WTC11 (cell line): ENCODE data around the gene ZNF521. TPM values are rescaled to one million over a fixed set of nuclear protein-coding genes. Genes with fewer than 3 reads are reported as not detected.

ENCODE experiments used
- ATAC-seq: fragments of 200-7000 bp; cut with Tn5 transposase; 2 replicates; pipeline ENCODE4 v1.10.0; 2021; ENCODE audit warnings: mild to moderate bottlenecking, moderate library complexity
- CTCF ChIA-PET: fragments of 300-600 bp; sonication (Branson Sonifier 250); formaldehyde crosslinking; loops from one replicate; lab custom pipeline; 2021; ENCODE audit warnings: antibody characterized with exemption; lab: Charles Lee
- POLR2A ChIA-PET: fragments of 350-600 bp; sonication (Branson Sonifier 250); formaldehyde crosslinking; loops from one replicate; lab custom pipeline; 2021; ENCODE audit warnings: antibody characterized with exemption; lab: Charles Lee
- DNase-seq: peaks from one replicate; pipeline ENCODE4 v3.0.0; 2021; ENCODE audit warnings: low spot score
- H3K27ac Mint-ChIP-seq: 2 replicates; pipeline ENCODE4 v1.8.0; 2021; ENCODE audit warnings: mixed read lengths
- H3K27me3 Mint-ChIP-seq: 2 replicates; pipeline ENCODE4 v1.8.0; 2021; ENCODE audit warnings: low read depth, mild to moderate bottlenecking, moderate library complexity, mixed read lengths
- H3K36me3 Mint-ChIP-seq: 2 replicates; pipeline ENCODE4 v1.8.0; 2021; ENCODE audit warnings: mixed read lengths
- H3K4me1 Mint-ChIP-seq: 2 replicates; pipeline ENCODE4 v1.8.0; 2022; ENCODE audit warnings: mixed read lengths
- H3K4me3 Mint-ChIP-seq: 2 replicates; pipeline ENCODE4 v1.8.0; 2021; ENCODE audit warnings: mild to moderate bottlenecking, moderate library complexity, mixed read lengths
- H3K9me3 Mint-ChIP-seq: 2 replicates; pipeline ENCODE4 v1.8.0; 2021; ENCODE audit warnings: mixed read lengths
- ELF4 ChIP-seq: sonication (generic); formaldehyde crosslinking; IDR thresholded peaks from 2 replicates; pipeline ENCODE4 v1.8.1; 2022; ENCODE audit warnings: low read depth, mild to moderate bottlenecking, moderate library complexity, missing genetic modification reagents
- NR1H2 ChIP-seq: sonication (generic); formaldehyde crosslinking; IDR thresholded peaks from 2 replicates; pipeline ENCODE4 v1.9.0; 2021; ENCODE audit warnings: mild to moderate bottlenecking, moderate library complexity, missing genetic modification reagents
- OVOL2 ChIP-seq: fragments of 250-450 bp; sonication (Bioruptor Pico); IDR thresholded peaks from 2 replicates; pipeline ENCODE4 v1.9.0; 2021; ENCODE audit warnings: mild to moderate bottlenecking, borderline replicate concordance
- PRRX2 ChIP-seq: fragments of 250-450 bp; sonication (Bioruptor Pico); IDR thresholded peaks from 2 replicates; pipeline ENCODE4 v1.8.0; 2021; ENCODE audit warnings: mild to moderate bottlenecking
- RORB ChIP-seq: fragments of 250-450 bp; sonication (Bioruptor Pico); IDR thresholded peaks from 2 replicates; pipeline ENCODE4 v1.9.0; 2021; ENCODE audit warnings: mild to moderate bottlenecking
- SP1 ChIP-seq: sonication (generic); formaldehyde crosslinking; conservative IDR thresholded peaks from 2 replicates; pipeline ENCODE4 v1.8.1; 2022; ENCODE audit warnings: missing genetic modification reagents
- TEAD1 ChIP-seq: sonication (generic); formaldehyde crosslinking; IDR thresholded peaks from 2 replicates; pipeline ENCODE4 v1.8.0; 2022; ENCODE audit warnings: mild to moderate bottlenecking, missing genetic modification reagents
- ZNF138 ChIP-seq: sonication (generic); formaldehyde crosslinking; conservative IDR thresholded peaks from 2 replicates; pipeline ENCODE4 v1.8.1; 2022; ENCODE audit warnings: mild to moderate bottlenecking, moderate library complexity, missing genetic modification reagents
- ZNF281 ChIP-seq: sonication (generic); formaldehyde crosslinking; IDR thresholded peaks from 2 replicates; pipeline ENCODE4 v1.8.0; 2023; ENCODE audit warnings: mild to moderate bottlenecking, missing genetic modification reagents
- ZNF423 ChIP-seq: fragments of 250-450 bp; sonication (Bioruptor Pico); IDR thresholded peaks from 2 replicates; pipeline ENCODE4 v2.1.2; 2022; ENCODE audit warnings: mild to moderate bottlenecking, moderate library complexity
- total RNA-seq: library from RNA; stranded (reverse); gene quantifications from 3 replicates; pipeline ENCODE4 v1.2.3, GENCODE V29; 2021
- TF ChIP-seq, protein P1 (sequence below): sonication (generic); formaldehyde crosslinking; IDR thresholded peaks from 2 replicates; pipeline ENCODE4 v1.8.0; 2023; ENCODE audit warnings: missing genetic modification reagents, mild to moderate bottlenecking, borderline replicate concordance
- TF ChIP-seq, protein P2 (sequence below): sonication (generic); formaldehyde crosslinking; IDR thresholded peaks from 2 replicates; pipeline ENCODE4 v1.8.1; 2023; ENCODE audit warnings: mild to moderate bottlenecking, missing genetic modification reagents, borderline replicate concordance
- TF ChIP-seq, protein P3 (sequence below): sonication (generic); formaldehyde crosslinking; IDR thresholded peaks from 2 replicates; pipeline ENCODE4 v1.8.0; 2023; ENCODE audit warnings: missing genetic modification reagents
- TF ChIP-seq, protein P4 (sequence below): sonication (generic); formaldehyde crosslinking; IDR thresholded peaks from 2 replicates; pipeline ENCODE4 v1.8.0; 2022; ENCODE audit warnings: missing genetic modification reagents
- TF ChIP-seq, protein P5 (sequence below): sonication (generic); formaldehyde crosslinking; IDR thresholded peaks from 2 replicates; pipeline ENCODE4 v1.8.1; 2023; ENCODE audit warnings: mild to moderate bottlenecking, missing genetic modification reagents

ZNF521 gene
- total RNA-seq, 1 experiment from 2014 or later: 15.3 TPM

DNA sequence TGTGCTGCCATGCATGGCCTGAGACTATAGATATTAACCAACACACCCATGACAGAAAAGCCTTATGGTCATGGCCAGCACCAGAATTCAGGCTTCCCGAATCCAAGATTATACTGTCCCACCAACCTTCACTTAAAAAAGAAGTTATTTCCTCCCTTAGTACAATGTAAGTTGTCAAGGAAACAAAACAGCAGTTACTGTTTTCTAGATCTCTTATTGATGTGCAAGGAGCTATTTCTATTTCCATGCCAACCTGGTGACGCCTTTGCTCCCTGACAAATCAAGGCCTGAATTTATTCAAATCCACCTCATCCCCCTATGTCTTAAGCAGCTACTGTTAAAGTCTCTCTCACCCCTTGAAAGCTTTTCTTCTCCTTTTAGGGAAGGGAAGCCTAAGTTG, 249.3 kb downstream of the ZNF521 start (continued):
- no peak for TF ChIP-seq ZNF281
- no peak for TF ChIP-seq TEAD1
- no peak for TF ChIP-seq ZNF138 (CRISPR knock-in tag)
- TF ChIP-seq, all 79 proteins: peak for 0

DNA sequence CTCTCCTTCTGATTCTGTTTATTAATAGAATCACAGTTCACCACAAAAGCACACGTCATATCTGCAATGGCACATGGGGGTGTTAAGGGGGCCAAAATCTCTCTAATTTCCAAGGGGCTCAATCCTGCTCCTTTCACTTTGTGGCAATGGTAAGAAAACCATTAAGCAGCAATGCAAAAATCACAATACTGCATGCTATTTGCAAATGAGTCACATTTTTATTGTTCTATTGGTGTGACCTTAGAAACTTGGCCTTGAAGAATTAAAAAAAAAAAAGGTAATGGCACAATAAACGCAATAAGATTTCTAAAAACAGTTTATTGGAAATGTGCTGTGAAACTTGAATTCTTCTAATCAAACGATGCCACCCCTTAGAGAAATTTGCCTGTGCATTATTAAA, 251.5 kb downstream of the ZNF521 start:
- ChIA-PET POLR2A (no interaction called here), CTCF (no interaction called here)
- H3K9me3 Mint-ChIP-seq: no peaks in the 10 kb centered on the region
- H3K27me3 Mint-ChIP-seq: no peaks in the 10 kb centered on the region
- H3K4me1 Mint-ChIP-seq: peaks cover 17% of the 10 kb centered on the region
- no peak overlapping the region for H3K27ac Mint-ChIP-seq
- ATAC-seq (no peak), DNase-seq (no peak)
- TF ChIP-seq, protein P1, sequence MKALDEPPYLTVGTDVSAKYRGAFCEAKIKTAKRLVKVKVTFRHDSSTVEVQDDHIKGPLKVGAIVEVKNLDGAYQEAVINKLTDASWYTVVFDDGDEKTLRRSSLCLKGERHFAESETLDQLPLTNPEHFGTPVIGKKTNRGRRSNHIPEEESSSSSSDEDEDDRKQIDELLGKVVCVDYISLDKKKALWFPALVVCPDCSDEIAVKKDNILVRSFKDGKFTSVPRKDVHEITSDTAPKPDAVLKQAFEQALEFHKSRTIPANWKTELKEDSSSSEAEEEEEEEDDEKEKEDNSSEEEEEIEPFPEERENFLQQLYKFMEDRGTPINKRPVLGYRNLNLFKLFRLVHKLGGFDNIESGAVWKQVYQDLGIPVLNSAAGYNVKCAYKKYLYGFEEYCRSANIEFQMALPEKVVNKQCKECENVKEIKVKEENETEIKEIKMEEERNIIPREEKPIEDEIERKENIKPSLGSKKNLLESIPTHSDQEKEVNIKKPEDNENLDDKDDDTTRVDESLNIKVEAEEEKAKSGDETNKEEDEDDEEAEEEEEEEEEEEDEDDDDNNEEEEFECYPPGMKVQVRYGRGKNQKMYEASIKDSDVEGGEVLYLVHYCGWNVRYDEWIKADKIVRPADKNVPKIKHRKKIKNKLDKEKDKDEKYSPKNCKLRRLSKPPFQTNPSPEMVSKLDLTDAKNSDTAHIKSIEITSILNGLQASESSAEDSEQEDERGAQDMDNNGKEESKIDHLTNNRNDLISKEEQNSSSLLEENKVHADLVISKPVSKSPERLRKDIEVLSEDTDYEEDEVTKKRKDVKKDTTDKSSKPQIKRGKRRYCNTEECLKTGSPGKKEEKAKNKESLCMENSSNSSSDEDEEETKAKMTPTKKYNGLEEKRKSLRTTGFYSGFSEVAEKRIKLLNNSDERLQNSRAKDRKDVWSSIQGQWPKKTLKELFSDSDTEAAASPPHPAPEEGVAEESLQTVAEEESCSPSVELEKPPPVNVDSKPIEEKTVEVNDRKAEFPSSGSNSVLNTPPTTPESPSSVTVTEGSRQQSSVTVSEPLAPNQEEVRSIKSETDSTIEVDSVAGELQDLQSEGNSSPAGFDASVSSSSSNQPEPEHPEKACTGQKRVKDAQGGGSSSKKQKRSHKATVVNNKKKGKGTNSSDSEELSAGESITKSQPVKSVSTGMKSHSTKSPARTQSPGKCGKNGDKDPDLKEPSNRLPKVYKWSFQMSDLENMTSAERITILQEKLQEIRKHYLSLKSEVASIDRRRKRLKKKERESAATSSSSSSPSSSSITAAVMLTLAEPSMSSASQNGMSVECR (CRISPR knock-in tag): no peak
- TF ChIP-seq RORB: no peak
- TF ChIP-seq, protein P2, sequence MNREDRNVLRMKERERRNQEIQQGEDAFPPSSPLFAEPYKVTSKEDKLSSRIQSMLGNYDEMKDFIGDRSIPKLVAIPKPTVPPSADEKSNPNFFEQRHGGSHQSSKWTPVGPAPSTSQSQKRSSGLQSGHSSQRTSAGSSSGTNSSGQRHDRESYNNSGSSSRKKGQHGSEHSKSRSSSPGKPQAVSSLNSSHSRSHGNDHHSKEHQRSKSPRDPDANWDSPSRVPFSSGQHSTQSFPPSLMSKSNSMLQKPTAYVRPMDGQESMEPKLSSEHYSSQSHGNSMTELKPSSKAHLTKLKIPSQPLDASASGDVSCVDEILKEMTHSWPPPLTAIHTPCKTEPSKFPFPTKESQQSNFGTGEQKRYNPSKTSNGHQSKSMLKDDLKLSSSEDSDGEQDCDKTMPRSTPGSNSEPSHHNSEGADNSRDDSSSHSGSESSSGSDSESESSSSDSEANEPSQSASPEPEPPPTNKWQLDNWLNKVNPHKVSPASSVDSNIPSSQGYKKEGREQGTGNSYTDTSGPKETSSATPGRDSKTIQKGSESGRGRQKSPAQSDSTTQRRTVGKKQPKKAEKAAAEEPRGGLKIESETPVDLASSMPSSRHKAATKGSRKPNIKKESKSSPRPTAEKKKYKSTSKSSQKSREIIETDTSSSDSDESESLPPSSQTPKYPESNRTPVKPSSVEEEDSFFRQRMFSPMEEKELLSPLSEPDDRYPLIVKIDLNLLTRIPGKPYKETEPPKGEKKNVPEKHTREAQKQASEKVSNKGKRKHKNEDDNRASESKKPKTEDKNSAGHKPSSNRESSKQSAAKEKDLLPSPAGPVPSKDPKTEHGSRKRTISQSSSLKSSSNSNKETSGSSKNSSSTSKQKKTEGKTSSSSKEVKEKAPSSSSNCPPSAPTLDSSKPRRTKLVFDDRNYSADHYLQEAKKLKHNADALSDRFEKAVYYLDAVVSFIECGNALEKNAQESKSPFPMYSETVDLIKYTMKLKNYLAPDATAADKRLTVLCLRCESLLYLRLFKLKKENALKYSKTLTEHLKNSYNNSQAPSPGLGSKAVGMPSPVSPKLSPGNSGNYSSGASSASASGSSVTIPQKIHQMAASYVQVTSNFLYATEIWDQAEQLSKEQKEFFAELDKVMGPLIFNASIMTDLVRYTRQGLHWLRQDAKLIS (CRISPR knock-in tag): no peak
- TF ChIP-seq, protein P3, sequence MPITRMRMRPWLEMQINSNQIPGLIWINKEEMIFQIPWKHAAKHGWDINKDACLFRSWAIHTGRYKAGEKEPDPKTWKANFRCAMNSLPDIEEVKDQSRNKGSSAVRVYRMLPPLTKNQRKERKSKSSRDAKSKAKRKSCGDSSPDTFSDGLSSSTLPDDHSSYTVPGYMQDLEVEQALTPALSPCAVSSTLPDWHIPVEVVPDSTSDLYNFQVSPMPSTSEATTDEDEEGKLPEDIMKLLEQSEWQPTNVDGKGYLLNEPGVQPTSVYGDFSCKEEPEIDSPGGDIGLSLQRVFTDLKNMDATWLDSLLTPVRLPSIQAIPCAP: no peak
- TF ChIP-seq PRRX2 (CRISPR knock-in tag): no peak
- no peak for TF ChIP-seq ZNF423
- no peak for TF ChIP-seq ZNF138 (CRISPR knock-in tag)
- no peak for TF ChIP-seq ZNF281
- TF ChIP-seq, protein P4, sequence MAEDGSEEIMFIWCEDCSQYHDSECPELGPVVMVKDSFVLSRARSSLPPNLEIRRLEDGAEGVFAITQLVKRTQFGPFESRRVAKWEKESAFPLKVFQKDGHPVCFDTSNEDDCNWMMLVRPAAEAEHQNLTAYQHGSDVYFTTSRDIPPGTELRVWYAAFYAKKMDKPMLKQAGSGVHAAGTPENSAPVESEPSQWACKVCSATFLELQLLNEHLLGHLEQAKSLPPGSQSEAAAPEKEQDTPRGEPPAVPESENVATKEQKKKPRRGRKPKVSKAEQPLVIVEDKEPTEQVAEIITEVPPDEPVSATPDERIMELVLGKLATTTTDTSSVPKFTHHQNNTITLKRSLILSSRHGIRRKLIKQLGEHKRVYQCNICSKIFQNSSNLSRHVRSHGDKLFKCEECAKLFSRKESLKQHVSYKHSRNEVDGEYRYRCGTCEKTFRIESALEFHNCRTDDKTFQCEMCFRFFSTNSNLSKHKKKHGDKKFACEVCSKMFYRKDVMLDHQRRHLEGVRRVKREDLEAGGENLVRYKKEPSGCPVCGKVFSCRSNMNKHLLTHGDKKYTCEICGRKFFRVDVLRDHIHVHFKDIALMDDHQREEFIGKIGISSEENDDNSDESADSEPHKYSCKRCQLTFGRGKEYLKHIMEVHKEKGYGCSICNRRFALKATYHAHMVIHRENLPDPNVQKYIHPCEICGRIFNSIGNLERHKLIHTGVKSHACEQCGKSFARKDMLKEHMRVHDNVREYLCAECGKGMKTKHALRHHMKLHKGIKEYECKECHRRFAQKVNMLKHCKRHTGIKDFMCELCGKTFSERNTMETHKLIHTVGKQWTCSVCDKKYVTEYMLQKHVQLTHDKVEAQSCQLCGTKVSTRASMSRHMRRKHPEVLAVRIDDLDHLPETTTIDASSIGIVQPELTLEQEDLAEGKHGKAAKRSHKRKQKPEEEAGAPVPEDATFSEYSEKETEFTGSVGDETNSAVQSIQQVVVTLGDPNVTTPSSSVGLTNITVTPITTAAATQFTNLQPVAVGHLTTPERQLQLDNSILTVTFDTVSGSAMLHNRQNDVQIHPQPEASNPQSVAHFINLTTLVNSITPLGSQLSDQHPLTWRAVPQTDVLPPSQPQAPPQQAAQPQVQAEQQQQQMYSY: no peak
- TF ChIP-seq OVOL2: no peak
- TF ChIP-seq, protein P5, sequence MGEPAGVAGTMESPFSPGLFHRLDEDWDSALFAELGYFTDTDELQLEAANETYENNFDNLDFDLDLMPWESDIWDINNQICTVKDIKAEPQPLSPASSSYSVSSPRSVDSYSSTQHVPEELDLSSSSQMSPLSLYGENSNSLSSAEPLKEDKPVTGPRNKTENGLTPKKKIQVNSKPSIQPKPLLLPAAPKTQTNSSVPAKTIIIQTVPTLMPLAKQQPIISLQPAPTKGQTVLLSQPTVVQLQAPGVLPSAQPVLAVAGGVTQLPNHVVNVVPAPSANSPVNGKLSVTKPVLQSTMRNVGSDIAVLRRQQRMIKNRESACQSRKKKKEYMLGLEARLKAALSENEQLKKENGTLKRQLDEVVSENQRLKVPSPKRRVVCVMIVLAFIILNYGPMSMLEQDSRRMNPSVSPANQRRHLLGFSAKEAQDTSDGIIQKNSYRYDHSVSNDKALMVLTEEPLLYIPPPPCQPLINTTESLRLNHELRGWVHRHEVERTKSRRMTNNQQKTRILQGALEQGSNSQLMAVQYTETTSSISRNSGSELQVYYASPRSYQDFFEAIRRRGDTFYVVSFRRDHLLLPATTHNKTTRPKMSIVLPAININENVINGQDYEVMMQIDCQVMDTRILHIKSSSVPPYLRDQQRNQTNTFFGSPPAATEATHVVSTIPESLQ: no peak
- no peak for TF ChIP-seq ELF4 (CRISPR knock-in tag)
- TF ChIP-seq NR1H2 (CRISPR knock-in tag): no peak
- no peak for TF ChIP-seq SP1
- no peak overlapping the region for H3K4me3 Mint-ChIP-seq
- H3K36me3 Mint-ChIP-seq: no peaks in the 10 kb centered on the region
